Osteoblast (primary cell): ENCODE results near the gene IL20RA. TPM values are rescaled to one million over a fixed set of nuclear protein-coding genes. Genes with fewer than 3 reads are reported as not detected.

Source experiments
- DNase-seq: peaks from one replicate; pipeline ENCODE4 v3.0.0; 2011; ENCODE audit warnings: low spot score, mixed read lengths; ENCODE audit not compliant: insufficient read length; ENCODE audit errors: missing footprints
- H2AFZ ChIP-seq: 2 replicates; pipeline ENCODE4 v1.6.0; 2011; ENCODE audit warnings: mild to moderate bottlenecking, low read length
- H3K27ac ChIP-seq: 2 replicates; pipeline ENCODE4 v1.5.1; 2011; ENCODE audit warnings: mild to moderate bottlenecking, low read depth, low read length, moderate library complexity
- H3K27me3 ChIP-seq: 2 replicates; pipeline ENCODE4 v1.6.0; 2012; ENCODE audit warnings: mild to moderate bottlenecking, control low read depth, inconsistent platforms, low read length, moderate library complexity; ENCODE audit not compliant: insufficient read depth
- H3K36me3 ChIP-seq: 2 replicates; pipeline ENCODE4 v1.5.1; 2011; ENCODE audit warnings: mild to moderate bottlenecking, low read length, control low read depth, moderate library complexity; ENCODE audit not compliant: insufficient read depth
- H3K4me1 ChIP-seq: 2 replicates; pipeline ENCODE4 v1.5.1; 2011; ENCODE audit warnings: mild to moderate bottlenecking, low read length, control low read depth, moderate library complexity; ENCODE audit not compliant: insufficient read depth
- H3K4me2 ChIP-seq: 2 replicates; pipeline ENCODE4 v1.6.0; 2011; ENCODE audit warnings: mild to moderate bottlenecking, low read length; ENCODE audit not compliant: insufficient read depth
- H3K4me3 ChIP-seq: fragments of 200-600 bp; sonication (generic); 3 replicates; pipeline ENCODE4 v1.5.1; 2012; ENCODE audit warnings: mild to moderate bottlenecking, low read length, inconsistent platforms; ENCODE audit not compliant: insufficient read depth
- H3K79me2 ChIP-seq: 2 replicates; pipeline ENCODE4 v1.6.0; 2012; ENCODE audit warnings: mild to moderate bottlenecking, low read length, control low read depth, inconsistent platforms; ENCODE audit not compliant: insufficient read depth
- H3K9me3 ChIP-seq: 2 replicates; pipeline ENCODE4 v1.5.1; 2011; ENCODE audit warnings: low read depth, low read length, control low read depth
- H4K20me1 ChIP-seq: 2 replicates; pipeline ENCODE4 v1.6.0; 2012; ENCODE audit warnings: mild to moderate bottlenecking, low read length, control low read depth; ENCODE audit not compliant: insufficient read depth
- CTCF ChIP-seq: IDR thresholded peaks from 2 replicates; pipeline ENCODE4 v1.5.1; 2011; ENCODE audit warnings: mild to moderate bottlenecking, low read depth, low read length, moderate library complexity; ENCODE audit errors: extremely low read depth
- total RNA-seq: library from RNA; depleted of rRNA; stranded (reverse); fragments of >200 nt; gene quantifications from 2 replicates; pipeline ENCODE4 v1.2.3, GENCODE V29; 2012

The IL20RA gene
- total RNA-seq, 1 donor, result 0.36 TPM

GRCh38 chr6:137070303-137070702, 25.5 kb upstream of the IL20RA start:
- H4K20me1 ChIP-seq, result no peaks in the 10 kb centered on the region
- H3K9me3 ChIP-seq, result no peaks in the 10 kb centered on the region
- no peak overlapping the region for H3K4me3 ChIP-seq
- no peaks in the 10 kb centered on the region for H3K36me3 ChIP-seq
- H3K4me2 ChIP-seq, result no peak overlapping the region
- no peak overlapping the region for H2AFZ ChIP-seq
- no peak overlapping the region for H3K27ac ChIP-seq
- H3K79me2 ChIP-seq, result no peaks in the 10 kb centered on the region
- H3K27me3 ChIP-seq, result peaks cover 10% of the 10 kb centered on the region
- no peak for DNase-seq
- no peak for TF ChIP-seq CTCF
- H3K4me1 ChIP-seq, result no peaks in the 10 kb centered on the region

- Histone ChIP-seq H2AFZ (no peak overlapping the region), H3K4me1 (no peaks in the 10 kb centered on the region), H3K79me2 (no peaks in the 10 kb centered on the region), H3K9me3 (no peaks in the 10 kb centered on the region), H3K4me3 (no peak overlapping the region), H3K27ac (no peak overlapping the region), H3K4me2 (no peak overlapping the region), H4K20me1 (no peaks in the 10 kb centered on the region), H3K27me3 (peaks cover 10% of the 10 kb centered on the region), H3K36me3 (no peaks in the 10 kb centered on the region)
- no peak for TF ChIP-seq CTCF
- no peak for DNase-seq
Observed at GRCh38 chr6:137067399-137067798, 22.6 kb upstream of the IL20RA start.

GRCh38 chr6:137058037-137058436, 13.3 kb upstream of the IL20RA start:
- no peak overlapping the region for H2AFZ ChIP-seq
- no peaks in the 10 kb centered on the region for H3K4me1 ChIP-seq
- DNase-seq, result no peak
- H3K4me2 ChIP-seq, result no peak overlapping the region
- no peaks in the 10 kb centered on the region for H3K79me2 ChIP-seq
- H3K27me3 ChIP-seq, result peaks cover 9% of the 10 kb centered on the region
- no peak overlapping the region for H3K27ac ChIP-seq
- no peak for TF ChIP-seq CTCF
- H3K4me3 ChIP-seq, result no peak overlapping the region
- H4K20me1 ChIP-seq, result no peaks in the 10 kb centered on the region
- H3K36me3 ChIP-seq, result no peaks in the 10 kb centered on the region
- H3K9me3 ChIP-seq, result no peaks in the 10 kb centered on the region

GRCh38 chr6:137056121-137056880, 11.5 kb upstream of the IL20RA start:
- peak; percentile 30 for DNase-seq
- no peaks in the 10 kb centered on the region for H4K20me1 ChIP-seq
- H3K79me2 ChIP-seq, result no peaks in the 10 kb centered on the region
- TF ChIP-seq CTCF, result no peak
- no peak overlapping the region for H3K4me3 ChIP-seq
- H3K4me2 ChIP-seq, result no peak overlapping the region
- H3K4me1 ChIP-seq, result no peaks in the 10 kb centered on the region
- H2AFZ ChIP-seq, result no peak overlapping the region
- H3K27ac ChIP-seq, result no peak overlapping the region
- no peaks in the 10 kb centered on the region for H3K9me3 ChIP-seq
- H3K36me3 ChIP-seq, result no peaks in the 10 kb centered on the region
- H3K27me3 ChIP-seq, result peaks cover 13% of the 10 kb centered on the region
